PC-9 (cell line): ENCODE results near the gene PDXDC1. TPM values are rescaled to one million over a fixed set of nuclear protein-coding genes. Genes with fewer than 3 reads are reported as not detected.
A peak's percentile ranks its signal among the peaks of the same experiment; 100 is the strongest.

Source experiments
- BruUV-seq: library from RNA; stranded (reverse); fragments of 400-500 nt; replicated peaks from 2 replicates; lab custom pipeline; 2021; lab: Mats Ljungman, UMichigan
- CTCF ChIA-PET: fragments of 300-600 bp; sonication (Branson Sonifier 250); formaldehyde crosslinking; loops from one replicate; lab custom pipeline; 2022; ENCODE audit warnings: antibody characterized with exemption; lab: Charles Lee
- POLR2A ChIA-PET: fragments of 300-600 bp; sonication (Branson Sonifier 250); formaldehyde crosslinking; loops from one replicate; lab custom pipeline; 2022; ENCODE audit warnings: antibody characterized with exemption; ENCODE audit not compliant: unreplicated experiment; lab: Charles Lee
- DNase-seq, 2 experiments: peaks; one replicate each; pipeline versions ENCODE4 v3.0.0 to v3.0.0-alpha.2; 2015 to 2022; ENCODE audit warnings: mixed read lengths in 1 of 2
- H2AFZ ChIP-seq: fragments of 200-600 bp; sonication (generic); 2 replicates; pipeline ENCODE4 v1.8.1; 2017; ENCODE audit warnings: antibody characterized with exemption
- H3F3A ChIP-seq: fragments of 200-600 bp; sonication (generic); 2 replicates; pipeline ENCODE4 v1.8.1; 2017; ENCODE audit warnings: antibody characterized with exemption, mild to moderate bottlenecking, low read depth; ENCODE audit not compliant: insufficient read depth
- H3K27ac ChIP-seq: fragments of 200-600 bp; sonication (generic); 2 replicates; pipeline ENCODE4 v1.6.1; 2016; ENCODE audit warnings: mixed run types
- H3K27me3 ChIP-seq: fragments of 200-600 bp; sonication (generic); 2 replicates; pipeline ENCODE4 v1.6.1; 2016; ENCODE audit warnings: low read depth, mixed run types; ENCODE audit not compliant: insufficient read depth
- H3K36me3 ChIP-seq: fragments of 200-600 bp; sonication (generic); 2 replicates; pipeline ENCODE4 v1.6.1; 2016; ENCODE audit warnings: low read depth, mixed run types
- H3K4me1 ChIP-seq: fragments of 200-600 bp; sonication (generic); replicated peaks from 2 replicates; pipeline ENCODE4 v1.6.1; 2016; ENCODE audit warnings: mixed run types; ENCODE audit not compliant: insufficient read depth
- H3K4me2 ChIP-seq: fragments of 200-600 bp; sonication (generic); 2 replicates; pipeline ENCODE4 v1.6.1; 2017; ENCODE audit warnings: mixed run types
- H3K4me3 ChIP-seq: fragments of 200-600 bp; sonication (generic); 2 replicates; pipeline ENCODE4 v1.6.1; 2016; ENCODE audit warnings: mixed run types
- H3K79me2 ChIP-seq: fragments of 200-600 bp; sonication (generic); 2 replicates; pipeline ENCODE4 v1.6.1; 2017; ENCODE audit warnings: low read depth, mixed run types
- H3K9me2 ChIP-seq: fragments of 200-600 bp; sonication (generic); 2 replicates; pipeline ENCODE4 v1.8.1; 2017; ENCODE audit warnings: mild to moderate bottlenecking; ENCODE audit not compliant: insufficient read depth
- H3K9me3 ChIP-seq: fragments of 200-600 bp; sonication (generic); 2 replicates; pipeline ENCODE4 v1.8.1; 2016; ENCODE audit warnings: low read depth; ENCODE audit not compliant: insufficient read depth
- H4K20me1 ChIP-seq: fragments of 200-600 bp; sonication (generic); 2 replicates; pipeline ENCODE4 v1.8.1; 2017; ENCODE audit not compliant: insufficient read depth
- EZH2 ChIP-seq: fragments of 200-600 bp; sonication (generic); IDR thresholded peaks from 2 replicates; pipeline ENCODE4 v1.8.0; 2017; ENCODE audit warnings: antibody characterized with exemption, low read depth
- intact Hi-C: fragments of 100-400 bp; cut with micrococcal nuclease; formaldehyde crosslinking; loops from one replicate; pipeline ENCODE4 v1.10.0; 2022; ENCODE audit not compliant: unreplicated experiment
- total RNA-seq: library from RNA; stranded (reverse); gene quantifications from 2 replicates; pipeline ENCODE4 v1.2.3, GENCODE V29; 2021
- TF ChIP-seq, protein P1 (sequence below): fragments of 200-600 bp; sonication (generic); conservative IDR thresholded peaks from 2 replicates; pipeline ENCODE4 v1.6.1; 2017; ENCODE audit warnings: mixed run types, antibody characterized with exemption, mild to moderate bottlenecking, moderate library complexity

PDXDC1 gene
- total RNA-seq, 1 experiment from 2014 or later: 120 TPM

DNA sequence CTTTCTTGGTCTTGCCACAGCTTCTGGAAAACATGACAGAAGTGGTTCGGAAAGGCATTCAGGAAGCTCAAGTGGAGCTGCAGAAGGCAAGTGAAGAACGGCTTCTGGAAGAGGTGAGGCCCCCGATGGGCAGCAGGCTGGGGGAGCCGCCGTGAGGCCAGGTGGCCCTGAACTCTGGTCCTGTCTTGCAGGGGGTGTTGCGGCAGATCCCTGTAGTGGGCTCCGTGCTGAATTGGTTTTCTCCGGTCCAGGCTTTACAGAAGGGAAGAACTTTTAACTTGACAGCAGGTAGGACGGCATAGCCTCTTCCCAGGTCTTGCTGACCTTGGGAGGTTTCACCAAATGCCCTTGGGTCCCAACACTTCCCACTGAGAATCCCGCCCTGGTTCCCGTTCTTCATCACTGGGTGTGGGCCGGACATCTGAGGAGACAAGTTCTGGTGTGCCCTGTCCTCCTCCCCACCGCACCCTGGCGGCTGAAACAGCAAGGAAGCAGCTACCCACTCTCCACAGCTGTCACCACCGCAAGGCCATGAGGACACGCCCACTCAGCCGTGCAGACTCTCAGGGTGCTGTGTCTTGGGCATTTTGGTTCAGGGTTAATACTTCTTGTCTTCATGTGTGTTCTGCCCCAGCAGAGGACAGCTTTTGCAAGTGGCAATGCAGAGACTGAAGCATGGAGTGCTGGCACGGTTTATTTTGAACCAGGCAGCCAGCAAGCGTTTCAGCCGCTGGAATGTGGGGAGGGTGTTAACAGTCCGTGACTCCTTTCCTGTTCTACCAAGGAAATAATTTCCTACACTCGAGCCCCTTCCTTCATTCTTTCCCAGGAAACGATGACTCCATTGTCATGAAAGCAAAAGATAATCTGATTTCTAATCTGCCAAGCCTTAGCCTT is 59.7 kb downstream of the PDXDC1 start:
- intact Hi-C loops: no loop called here
- DNase-seq: peak in 1 of 2 experiments; percentile 20
- no peaks in the 10 kb centered on the region for H3K79me2 ChIP-seq
- no peak overlapping the region for H2AFZ ChIP-seq
- no peaks in the 10 kb centered on the region; the same call in 1 of the 2 replicates for H4K20me1 ChIP-seq
- TF ChIP-seq, protein P1, sequence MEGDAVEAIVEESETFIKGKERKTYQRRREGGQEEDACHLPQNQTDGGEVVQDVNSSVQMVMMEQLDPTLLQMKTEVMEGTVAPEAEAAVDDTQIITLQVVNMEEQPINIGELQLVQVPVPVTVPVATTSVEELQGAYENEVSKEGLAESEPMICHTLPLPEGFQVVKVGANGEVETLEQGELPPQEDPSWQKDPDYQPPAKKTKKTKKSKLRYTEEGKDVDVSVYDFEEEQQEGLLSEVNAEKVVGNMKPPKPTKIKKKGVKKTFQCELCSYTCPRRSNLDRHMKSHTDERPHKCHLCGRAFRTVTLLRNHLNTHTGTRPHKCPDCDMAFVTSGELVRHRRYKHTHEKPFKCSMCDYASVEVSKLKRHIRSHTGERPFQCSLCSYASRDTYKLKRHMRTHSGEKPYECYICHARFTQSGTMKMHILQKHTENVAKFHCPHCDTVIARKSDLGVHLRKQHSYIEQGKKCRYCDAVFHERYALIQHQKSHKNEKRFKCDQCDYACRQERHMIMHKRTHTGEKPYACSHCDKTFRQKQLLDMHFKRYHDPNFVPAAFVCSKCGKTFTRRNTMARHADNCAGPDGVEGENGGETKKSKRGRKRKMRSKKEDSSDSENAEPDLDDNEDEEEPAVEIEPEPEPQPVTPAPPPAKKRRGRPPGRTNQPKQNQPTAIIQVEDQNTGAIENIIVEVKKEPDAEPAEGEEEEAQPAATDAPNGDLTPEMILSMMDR: no peak
- no peak for TF ChIP-seq EZH2
- H3K9me2 ChIP-seq: no peaks in the 10 kb centered on the region
- H3K4me2 ChIP-seq: no peak overlapping the region
- ChIA-PET POLR2A (no interaction called here), CTCF (no interaction called here)
- peaks cover 4% of the 10 kb centered on the region; the same call in 1 of the 2 replicates for H3F3A ChIP-seq
- no peaks in the 10 kb centered on the region for H3K4me1 ChIP-seq
- no peaks in the 10 kb centered on the region for H3K27me3 ChIP-seq
- H3K27ac ChIP-seq: no peak overlapping the region
- peaks cover 32% of the 10 kb centered on the region; the same call in 1 of the 2 replicates for H3K36me3 ChIP-seq
- no peak overlapping the region for H3K4me3 ChIP-seq
- BruUV-seq: no TSS peak
- no peaks in the 10 kb centered on the region for H3K9me3 ChIP-seq

DNA sequence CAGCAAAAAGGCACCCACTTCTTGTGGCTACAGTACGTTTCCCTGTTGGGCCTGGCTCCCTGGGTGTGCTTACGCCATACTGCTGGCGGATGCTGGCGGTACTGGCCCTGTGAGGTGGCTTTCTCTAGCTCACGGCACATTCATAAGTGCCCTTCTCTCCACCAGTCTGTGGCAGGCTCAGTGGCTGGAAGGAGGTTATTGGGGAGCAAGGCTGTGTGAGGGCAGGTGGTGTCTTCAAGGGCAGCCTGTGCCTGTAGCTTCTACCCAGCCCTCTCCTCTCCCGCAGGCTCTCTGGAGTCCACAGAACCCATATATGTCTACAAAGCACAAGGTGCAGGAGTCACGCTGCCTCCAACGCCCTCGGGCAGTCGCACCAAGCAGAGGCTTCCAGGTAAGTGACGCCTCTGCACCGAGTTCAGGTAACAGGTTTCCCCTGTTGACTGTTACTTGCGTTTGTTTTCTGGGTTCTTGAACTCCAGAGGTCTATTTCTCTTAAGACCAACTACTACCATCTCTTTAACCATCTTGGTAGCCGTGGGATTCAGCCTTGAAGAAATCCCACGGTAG is 60.4 kb downstream of the PDXDC1 start:
- no peak for TF ChIP-seq EZH2
- TF ChIP-seq, protein P1: no peak
- peaks cover 33% of the 10 kb centered on the region; the same call in 1 of the 2 replicates for H3K36me3 ChIP-seq
- POLR2A ChIA-PET: no interaction called here

DNA sequence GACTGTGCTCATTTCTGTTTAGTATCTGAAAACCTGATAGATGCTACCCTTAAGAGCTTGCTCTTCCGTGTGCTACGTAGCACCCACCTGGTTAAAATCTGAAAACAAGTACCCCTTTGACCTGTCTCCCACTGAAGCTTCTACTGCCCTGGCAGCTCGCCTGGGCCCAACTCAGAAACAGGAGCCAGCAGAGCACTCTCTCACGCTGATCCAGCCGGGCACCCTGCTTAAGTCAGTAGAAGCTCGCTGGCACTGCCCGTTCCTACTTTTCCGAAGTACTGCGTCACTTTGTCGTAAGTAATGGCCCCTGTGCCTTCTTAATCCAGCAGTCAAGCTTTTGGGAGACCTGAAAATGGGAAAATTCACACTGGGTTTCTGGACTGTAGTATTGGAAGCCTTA is 62.2 kb downstream of the PDXDC1 start:
- ChIA-PET POLR2A (no interaction called here), CTCF (no interaction called here)
- intact Hi-C loops: no loop called here
- DNase-seq: no peak
- peaks cover 24% of the 10 kb centered on the region; the same call in 1 of the 2 replicates for H3K36me3 ChIP-seq
- TF ChIP-seq, protein P1: no peak
- TF ChIP-seq EZH2: no peak
- H3K4me1 ChIP-seq: no peaks in the 10 kb centered on the region
- H3K9me3 ChIP-seq: no peaks in the 10 kb centered on the region
- no peaks in the 10 kb centered on the region for H3K9me2 ChIP-seq
- no peak overlapping the region for H3K4me3 ChIP-seq
- H2AFZ ChIP-seq: no peak overlapping the region
- H3K27ac ChIP-seq: no peak overlapping the region
- BruUV-seq: no TSS peak
- no peaks in the 10 kb centered on the region; the same call in 1 of the 2 replicates for H4K20me1 ChIP-seq
- H3F3A ChIP-seq: peaks cover 8% of the 10 kb centered on the region; the same call in 1 of the 2 replicates
- H3K4me2 ChIP-seq: no peak overlapping the region
- H3K79me2 ChIP-seq: no peaks in the 10 kb centered on the region
- no peaks in the 10 kb centered on the region for H3K27me3 ChIP-seq

More for the DNA sequence above, 60.4 kb downstream of the PDXDC1 start:
- Histone ChIP-seq H2AFZ (no peak overlapping the region), H3K79me2 (no peaks in the 10 kb centered on the region), H3K9me2 (no peaks in the 10 kb centered on the region), H3K4me1 (no peaks in the 10 kb centered on the region), H4K20me1 (no peaks in the 10 kb centered on the region; the same call in 1 of the 2 replicates), H3F3A (peaks cover 8% of the 10 kb centered on the region; the same call in 1 of the 2 replicates), H3K27ac (no peak overlapping the region), H3K4me3 (no peak overlapping the region), H3K4me2 (no peak overlapping the region), H3K27me3 (no peaks in the 10 kb centered on the region), H3K9me3 (no peaks in the 10 kb centered on the region)
- intact Hi-C loops: no loop called here
- CTCF ChIA-PET: no interaction called here
- peak in 1 of 2 experiments; percentile 20 for DNase-seq
- no TSS peak for BruUV-seq
